Measurements from ENCODE around the gene KIF12.
"Not testable (repeated sequence)": the region's sequence is repeated elsewhere in the genome, so short reads cannot be mapped to it uniquely, and the experiment has no call there.

The KIF12 gene

GRCh38 chr9:114046237-114046755, 52.8 kb downstream of the KIF12 start:
- no peak for DNase-seq (ENCODE audit: low spot score)

DNA sequence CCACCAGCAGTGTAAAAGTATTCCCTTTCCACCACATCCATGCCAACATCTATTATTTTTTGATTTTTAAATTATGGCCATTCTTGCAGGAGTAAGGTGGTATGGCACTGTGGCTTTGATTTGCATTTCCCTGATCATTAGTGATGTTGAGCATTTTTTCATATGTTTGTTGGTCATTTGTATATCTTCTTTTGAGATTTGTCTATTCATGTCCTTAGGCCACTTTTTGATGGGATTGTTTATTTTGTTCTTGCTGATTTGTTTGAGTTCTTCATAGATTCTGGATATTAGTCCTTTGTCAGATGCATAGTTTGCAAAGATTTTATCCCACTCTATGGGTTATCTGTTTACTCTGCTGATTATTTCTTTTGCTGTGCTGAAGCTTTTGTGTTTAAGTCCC, 55.4 kb downstream of the KIF12 start:
- DNase-seq (ENCODE audit: low spot score) = not testable (repeated sequence)

Measured in pons (tissue), 1 donor.